MM.1S (cell line): ENCODE measurements around the gene ARL2BP.

Experiments
- CTCF ChIP-seq: fragments of 300-600 bp; sonication (generic); IDR thresholded peaks from 2 replicates; pipeline ENCODE4 v1.5.1; 2016; ENCODE audit warnings: antibody characterized with exemption, low read length, mixed read lengths
- EZH2phosphoT487 ChIP-seq: fragments of 300-600 bp; sonication (generic); IDR thresholded peaks from 2 replicates; pipeline ENCODE4 v1.6.1; 2018; ENCODE audit warnings: antibody characterized with exemption, low read length

- no peak for TF ChIP-seq CTCF
- TF ChIP-seq EZH2phosphoT487 = no peak
These were observed 36.1 kb upstream of the ARL2BP start for GRCh38 chr16:57208926-57209325.
